ENCODE measurements around the gene DCAF16. TPM values are rescaled to one million over a fixed set of nuclear protein-coding genes. Genes with fewer than 3 reads are reported as not detected.

Gene DCAF16
- total RNA-seq, 4 donors from 2014 or later, result 9.0 to 23.3 (median 16.7) TPM

DNA sequence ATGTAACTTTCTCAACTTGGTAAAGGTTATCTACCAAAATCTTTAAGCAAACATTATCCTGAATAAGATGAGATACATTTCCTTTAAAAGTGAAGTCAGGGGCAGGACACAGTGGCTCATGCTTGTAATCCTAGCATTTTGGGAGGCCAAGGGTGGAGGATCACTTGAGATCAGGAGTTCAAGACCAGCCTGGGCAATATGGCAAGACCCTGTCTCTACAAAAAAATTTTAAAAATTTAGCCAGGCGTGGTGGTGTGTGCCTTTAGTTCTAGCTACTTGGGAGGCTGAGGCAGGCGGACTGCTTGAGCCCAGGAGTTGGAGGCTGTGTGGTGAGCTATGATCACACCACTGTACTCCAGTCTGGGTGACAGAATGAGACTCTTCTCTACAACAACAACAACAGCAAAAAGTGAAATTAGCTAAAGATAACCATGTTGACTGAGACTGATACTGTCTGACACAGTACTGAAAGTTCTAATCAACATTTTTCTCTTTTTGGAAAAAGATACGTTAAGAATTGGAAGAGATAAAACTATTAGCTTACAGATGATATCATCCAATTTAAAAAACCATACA lies 4.9 kb downstream of the DCAF16 start:
- in situ Hi-C loops (cut with MboI; ENCODE audit: low pct_ligation_motif_present in 1 of 4, low pct_unique_long_range_greater_than_20kb in 1 of 4, low sequenced_read_pairs in 3 of 4) (loop anchor here (5.0 to 25.0 kb wide), 6 partner anchors 217 to 782 kb away; partner anchors contain the start of genes LAP3 (in 1 of the 4) and LCORL (in 1 of the 4)), intact Hi-C loops (cut with DNase I; ENCODE audit: low total_unique reads) (no loop called here)
- 70 to 78% methylated on average over 1 to 3 of the region's 3 CpGs for WGBS, 2 donors (ENCODE audit: low coverage in 1 of 2)
- Histone ChIP-seq H3K4me3 (no peak overlapping the region), H3K36me3 (peaks cover 0 to 25% (median 8%) of the 10 kb centered on the region in 4 donors), H3K27ac (no peak overlapping the region), H3K27me3 (no peaks in the 10 kb centered on the region), H3K9me3 (no peaks in the 10 kb centered on the region), H3K4me1 (peaks cover 11 to 42% (median 35%) of the 10 kb centered on the region in 4 donors)
- TF ChIP-seq, protein P1, sequence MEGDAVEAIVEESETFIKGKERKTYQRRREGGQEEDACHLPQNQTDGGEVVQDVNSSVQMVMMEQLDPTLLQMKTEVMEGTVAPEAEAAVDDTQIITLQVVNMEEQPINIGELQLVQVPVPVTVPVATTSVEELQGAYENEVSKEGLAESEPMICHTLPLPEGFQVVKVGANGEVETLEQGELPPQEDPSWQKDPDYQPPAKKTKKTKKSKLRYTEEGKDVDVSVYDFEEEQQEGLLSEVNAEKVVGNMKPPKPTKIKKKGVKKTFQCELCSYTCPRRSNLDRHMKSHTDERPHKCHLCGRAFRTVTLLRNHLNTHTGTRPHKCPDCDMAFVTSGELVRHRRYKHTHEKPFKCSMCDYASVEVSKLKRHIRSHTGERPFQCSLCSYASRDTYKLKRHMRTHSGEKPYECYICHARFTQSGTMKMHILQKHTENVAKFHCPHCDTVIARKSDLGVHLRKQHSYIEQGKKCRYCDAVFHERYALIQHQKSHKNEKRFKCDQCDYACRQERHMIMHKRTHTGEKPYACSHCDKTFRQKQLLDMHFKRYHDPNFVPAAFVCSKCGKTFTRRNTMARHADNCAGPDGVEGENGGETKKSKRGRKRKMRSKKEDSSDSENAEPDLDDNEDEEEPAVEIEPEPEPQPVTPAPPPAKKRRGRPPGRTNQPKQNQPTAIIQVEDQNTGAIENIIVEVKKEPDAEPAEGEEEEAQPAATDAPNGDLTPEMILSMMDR (IDR thresholded peaks at IDR 0.05), result no peak
- no peak for TF ChIP-seq EP300 (IDR thresholded peaks at IDR 0.05; ENCODE audit: low read depth)
- TF ChIP-seq POLR2A (IDR thresholded peaks at IDR 0.05), result no peak
- DNase-seq, result no peak

DNA sequence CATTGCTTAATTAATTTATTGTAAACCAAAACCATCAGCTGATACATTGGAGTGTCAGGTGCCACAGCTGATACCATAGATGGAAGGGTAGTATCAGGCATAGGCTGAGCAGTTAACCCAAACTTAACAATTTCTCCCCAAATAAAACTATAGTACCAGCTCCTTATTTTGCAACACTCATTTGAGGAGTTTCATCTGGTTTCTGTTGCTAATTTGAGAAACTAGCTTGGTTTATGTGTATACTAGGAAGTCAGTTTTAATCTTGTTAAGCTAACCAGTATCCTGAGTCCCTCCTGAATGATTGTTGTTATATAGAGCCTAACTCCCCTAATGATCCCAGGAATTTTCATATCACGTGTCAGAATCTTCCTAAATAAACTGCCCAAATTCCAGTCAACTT lies 12.7 kb downstream of the DCAF16 start:
- intact Hi-C loops (cut with DNase I; ENCODE audit: low total_unique reads), result no loop called here
- Histone ChIP-seq H3K4me1 (peaks cover 0 to 7% (median 0%) of the 10 kb centered on the region in 4 donors), H3K27ac (no peak overlapping the region), H3K27me3 (no peaks in the 10 kb centered on the region), H3K36me3 (peaks cover 0 to 9% (median 4%) of the 10 kb centered on the region in 4 donors), H3K9me3 (no peaks in the 10 kb centered on the region), H3K4me3 (no peak overlapping the region)
- TF ChIP-seq EP300 (IDR thresholded peaks at IDR 0.05; ENCODE audit: low read depth), result no peak
- TF ChIP-seq, protein P1 (IDR thresholded peaks at IDR 0.05), result no peak
- TF ChIP-seq POLR2AphosphoS5 (IDR thresholded peaks at IDR 0.05), result no peak
- no peak for TF ChIP-seq POLR2A (IDR thresholded peaks at IDR 0.05)
- 77 to 96% methylated on average over 1 of the region's 1 CpG for WGBS, 2 donors (ENCODE audit: low coverage in 1 of 2)
- in situ Hi-C loops (cut with MboI; ENCODE audit: low pct_ligation_motif_present in 1 of 4, low pct_unique_long_range_greater_than_20kb in 1 of 4, low sequenced_read_pairs in 3 of 4), result loop anchor here in 1 of 4 donors (25.0 kb wide), 1 partner anchor 236 kb away; no protein-coding TSS in a partner anchor
- no peak for DNase-seq

GRCh38 chr4:17794730-17795129 lies 15.8 kb downstream of the DCAF16 start:
- no peaks in the 10 kb centered on the region for H3K27me3 ChIP-seq
- TF ChIP-seq POLR2A (IDR thresholded peaks at IDR 0.05) (no peak), POLR2AphosphoS5 (IDR thresholded peaks at IDR 0.05) (no peak), EP300 (IDR thresholded peaks at IDR 0.05; ENCODE audit: low read depth) (no peak)
- TF ChIP-seq, protein P1 (IDR thresholded peaks at IDR 0.05), result no peak
- H3K4me1 ChIP-seq, result peaks cover 0 to 7% (median 0%) of the 10 kb centered on the region in 4 donors
- in situ Hi-C loops (cut with MboI; ENCODE audit: low pct_ligation_motif_present in 1 of 4, low pct_unique_long_range_greater_than_20kb in 1 of 4, low sequenced_read_pairs in 3 of 4) (loop anchor here in 1 of 4 donors (25.0 kb wide), 1 partner anchor 232 kb away; no protein-coding TSS in a partner anchor), intact Hi-C loops (cut with DNase I; ENCODE audit: low total_unique reads) (no loop called here)
- H3K36me3 ChIP-seq, result peaks cover 0 to 9% (median 0%) of the 10 kb centered on the region in 4 donors
- no peaks in the 10 kb centered on the region for H3K9me3 ChIP-seq
- 14 to 45% methylated on average over 1 of the region's 1 CpG for WGBS, 2 donors (ENCODE audit: low coverage in 1 of 2)
- no peak for DNase-seq
- no peak overlapping the region for H3K27ac ChIP-seq
- no peak overlapping the region for H3K4me3 ChIP-seq

DNA sequence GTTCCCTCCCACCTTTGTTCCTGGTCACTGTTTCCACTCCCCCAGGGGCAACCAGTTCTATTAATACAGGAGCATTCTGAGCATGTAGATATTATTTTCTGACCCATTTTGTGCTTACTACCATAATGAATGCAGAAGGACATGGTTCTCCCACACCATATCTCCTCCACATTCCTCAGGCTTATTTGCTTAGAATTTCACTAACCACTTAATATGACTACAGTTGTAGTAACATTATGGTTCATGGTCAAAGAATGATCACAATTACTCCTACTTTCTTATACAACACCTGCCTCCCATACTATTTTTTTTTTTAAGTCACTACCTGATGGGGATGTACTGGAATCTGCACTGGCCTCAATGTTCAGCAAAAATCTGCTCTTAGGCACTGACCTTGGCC lies 21.6 kb downstream of the DCAF16 start:
- DNase-seq, result no peak
- in situ Hi-C loops (cut with MboI; ENCODE audit: low pct_ligation_motif_present in 1 of 4, low pct_unique_long_range_greater_than_20kb in 1 of 4, low sequenced_read_pairs in 3 of 4), result loop anchor here in 1 of 4 donors (25.0 kb wide), 1 partner anchor 227 kb away; no protein-coding TSS in a partner anchor
- no peak overlapping the region for H3K4me3 ChIP-seq
- H3K27me3 ChIP-seq, result no peaks in the 10 kb centered on the region
- intact Hi-C loops (cut with DNase I; ENCODE audit: low total_unique reads), result no loop called here
- H3K27ac ChIP-seq, result no peak overlapping the region
- H3K9me3 ChIP-seq, result no peaks in the 10 kb centered on the region
- TF ChIP-seq POLR2AphosphoS5 (IDR thresholded peaks at IDR 0.05), result no peak
- TF ChIP-seq POLR2A (IDR thresholded peaks at IDR 0.05), result no peak
- no peak for TF ChIP-seq EP300 (IDR thresholded peaks at IDR 0.05; ENCODE audit: low read depth)
- TF ChIP-seq, protein P1 (IDR thresholded peaks at IDR 0.05), result no peak
- peaks cover 0 to 9% (median 0%) of the 10 kb centered on the region in 4 donors for H3K36me3 ChIP-seq
- H3K4me1 ChIP-seq, result no peaks in the 10 kb centered on the region

All from transverse colon (tissue), 4 donors.